MM.1S (cell line): ENCODE results near the gene HAUS7.

ENCODE experiments used
- EZH2phosphoT487 ChIP-seq: fragments of 300-600 bp; sonication (generic); IDR thresholded peaks from 2 replicates; pipeline ENCODE4 v1.6.1; 2018; ENCODE audit warnings: antibody characterized with exemption, low read length
- TF ChIP-seq, protein P1 (sequence below): fragments of 300-600 bp; sonication (generic); IDR thresholded peaks from 2 replicates; pipeline ENCODE4 v1.5.1; 2016; ENCODE audit warnings: antibody characterized with exemption, low read length, mixed read lengths

DNA sequence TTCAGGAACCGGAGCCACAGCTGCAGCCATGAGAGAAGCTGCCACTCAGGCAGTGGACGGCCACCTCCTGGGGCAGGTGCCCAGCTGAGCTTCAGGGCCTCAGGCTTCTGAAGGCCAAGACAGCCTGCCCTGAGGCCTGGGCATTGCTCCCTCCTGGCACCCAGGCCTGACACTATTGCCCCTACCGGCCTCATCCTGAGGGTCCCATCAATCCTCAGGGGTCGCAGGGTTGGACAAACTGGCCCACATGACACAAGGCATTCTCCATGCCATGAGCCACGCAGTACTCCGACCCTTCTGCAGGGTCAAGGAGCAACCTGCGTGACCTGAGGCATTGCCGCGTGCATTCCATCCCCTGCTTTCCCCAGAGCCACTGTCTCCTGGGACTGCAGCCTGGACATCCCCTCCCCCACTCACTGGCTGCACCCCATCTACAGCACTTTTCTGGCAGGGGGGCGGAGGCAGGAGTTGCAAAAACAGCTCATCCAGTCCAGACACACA is 62.1 kb downstream of the HAUS7 start:
- TF ChIP-seq, protein P1, sequence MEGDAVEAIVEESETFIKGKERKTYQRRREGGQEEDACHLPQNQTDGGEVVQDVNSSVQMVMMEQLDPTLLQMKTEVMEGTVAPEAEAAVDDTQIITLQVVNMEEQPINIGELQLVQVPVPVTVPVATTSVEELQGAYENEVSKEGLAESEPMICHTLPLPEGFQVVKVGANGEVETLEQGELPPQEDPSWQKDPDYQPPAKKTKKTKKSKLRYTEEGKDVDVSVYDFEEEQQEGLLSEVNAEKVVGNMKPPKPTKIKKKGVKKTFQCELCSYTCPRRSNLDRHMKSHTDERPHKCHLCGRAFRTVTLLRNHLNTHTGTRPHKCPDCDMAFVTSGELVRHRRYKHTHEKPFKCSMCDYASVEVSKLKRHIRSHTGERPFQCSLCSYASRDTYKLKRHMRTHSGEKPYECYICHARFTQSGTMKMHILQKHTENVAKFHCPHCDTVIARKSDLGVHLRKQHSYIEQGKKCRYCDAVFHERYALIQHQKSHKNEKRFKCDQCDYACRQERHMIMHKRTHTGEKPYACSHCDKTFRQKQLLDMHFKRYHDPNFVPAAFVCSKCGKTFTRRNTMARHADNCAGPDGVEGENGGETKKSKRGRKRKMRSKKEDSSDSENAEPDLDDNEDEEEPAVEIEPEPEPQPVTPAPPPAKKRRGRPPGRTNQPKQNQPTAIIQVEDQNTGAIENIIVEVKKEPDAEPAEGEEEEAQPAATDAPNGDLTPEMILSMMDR, result no peak
- TF ChIP-seq EZH2phosphoT487, result no peak
